ENCODE results near the gene TGM2.

GRCh38 chr20:38133680-38134426, 31.2 kb downstream of the TGM2 start:
- TF ChIP-seq POLR2A (IDR thresholded peaks at IDR 0.05; ENCODE audit: low read depth, low read length) (no peak), TAF1 (IDR thresholded peaks at IDR 0.05; ENCODE audit: borderline replicate concordance, low read depth, low read length) (no peak)
